GM12878 (cell line): ENCODE measurements around the gene CARF. TPM values are rescaled to one million over a fixed set of nuclear protein-coding genes. Genes with fewer than 3 reads are reported as not detected.

ENCODE experiments used
- ATAC-seq: fragments of 200-7000 bp; cut with Tn5 transposase; 3 replicates; pipeline ENCODE4 v1.9.1; 2020; ENCODE audit warnings: mild to moderate bottlenecking, moderate library complexity
- BruUV-seq: library from RNA; stranded (reverse); fragments of 400-500 nt; replicated peaks from 2 replicates; lab custom pipeline; 2021; lab: Mats Ljungman, UMichigan
- CTCF ChIA-PET: fragments of 300-600 bp; sonication (Branson Sonifier 250); formaldehyde crosslinking; extraction: SDS; loops from one replicate; lab custom pipeline; 2021; ENCODE audit warnings: inconsistent platforms; lab: Yijun Ruan, JAX
- POLR2A ChIA-PET: fragments of 350-600 bp; formaldehyde crosslinking; extraction: SDS; loops from one replicate; lab custom pipeline; 2021; ENCODE audit warnings: inconsistent platforms; lab: Charles Lee
- RAD21 ChIA-PET: fragments of 300-600 bp; sonication (Branson Sonifier 250); formaldehyde crosslinking; loops from one replicate; lab custom pipeline; 2023; ENCODE audit warnings: antibody characterized with exemption; ENCODE audit not compliant: unreplicated experiment; lab: Charles Lee
- SMC1A ChIA-PET: fragments of 300-600 bp; sonication (Branson Sonifier 250); formaldehyde crosslinking; loops from one replicate; lab custom pipeline; 2023; ENCODE audit not compliant: unreplicated experiment, uncharacterized antibody; lab: Charles Lee
- DNase-seq: peaks from one replicate; pipeline ENCODE4 v3.0.0-alpha.2; 2011; ENCODE audit warnings: low read depth, low spot score
- FAIRE-seq: peaks from 3 replicates; lab custom pipeline; 2011; peaks lifted over from hg19 to GRCh38; lab: Jason Lieb, UNC
- H2AFZ ChIP-seq: 2 replicates; pipeline ENCODE4 v1.6.0; 2011; ENCODE audit warnings: low read depth, low read length, control low read depth; ENCODE audit not compliant: control insufficient read depth
- H3K27ac ChIP-seq: 2 replicates; pipeline ENCODE4 v1.5.1; 2011; ENCODE audit warnings: control low read depth; ENCODE audit not compliant: control insufficient read depth, insufficient read depth
- H3K27me3 ChIP-seq, 2 experiments: replicated peaks in 1 of 2; 2 replicates each; pipeline versions ENCODE4 v1.6.0 to v1.6.1; 2011; ENCODE audit warnings: low read length in 1 of 2; ENCODE audit not compliant: control insufficient read depth in 2 of 2, insufficient read depth in 2 of 2
- H3K36me3 ChIP-seq, 2 experiments: 2 replicates each; pipeline ENCODE4 v1.5.1; 2011; ENCODE audit warnings: low read length in 1 of 2; ENCODE audit not compliant: control insufficient read depth in 2 of 2, insufficient read depth in 2 of 2
- H3K4me1 ChIP-seq: 2 replicates; pipeline ENCODE4 v1.6.1; 2011; ENCODE audit warnings: mild to moderate bottlenecking, low read length, moderate library complexity, mixed read lengths; ENCODE audit not compliant: control insufficient read depth, insufficient read depth
- H3K4me2 ChIP-seq: 2 replicates; pipeline ENCODE4 v1.6.0; 2011; ENCODE audit warnings: control low read depth; ENCODE audit not compliant: control insufficient read depth, insufficient read depth
- H3K4me3 ChIP-seq: fragments of 200-600 bp; sonication (generic); 2 replicates; pipeline ENCODE4 v1.5.1; 2016
- H3K79me2 ChIP-seq: 2 replicates; pipeline ENCODE4 v1.6.0; 2011; ENCODE audit warnings: low read length; ENCODE audit not compliant: control insufficient read depth, insufficient read depth
- H3K9ac ChIP-seq: 2 replicates; pipeline ENCODE4 v1.8.0; 2011; ENCODE audit warnings: low read length, control low read depth, mixed read lengths; ENCODE audit not compliant: control insufficient read depth, insufficient read depth
- H3K9me3 ChIP-seq: replicated peaks from 3 replicates; pipeline ENCODE4 v1.5.1; 2011; ENCODE audit warnings: mild to moderate bottlenecking, low read length; ENCODE audit not compliant: control insufficient read depth, insufficient read depth
- H4K20me1 ChIP-seq: 2 replicates; pipeline ENCODE4 v1.6.0; 2011; ENCODE audit not compliant: control insufficient read depth, insufficient read depth
- ASH2L ChIP-seq: fragments of 300-600, 200-600 bp; sonication (generic); IDR thresholded peaks from 2 replicates; pipeline ENCODE4 v1.6.1; 2017; ENCODE audit warnings: low read depth, mild to moderate bottlenecking, borderline replicate concordance
- CREM ChIP-seq: IDR thresholded peaks from 2 replicates; pipeline ENCODE4 v1.6.1; 2014; ENCODE audit warnings: antibody characterized with exemption, low read depth
- ETV6 ChIP-seq, 2 experiments: fragments of 450-650 bp in 1 of 2; IDR thresholded peaks in 1 of 2; conservative IDR thresholded peaks in 1 of 2; 2 replicates each; pipeline ENCODE4 v1.6.1; 2014; ENCODE audit warnings: antibody characterized with exemption in 1 of 2, borderline replicate concordance in 1 of 2, low read depth in 1 of 2, mild to moderate bottlenecking in 1 of 2, moderate library complexity in 1 of 2
- EZH2 ChIP-seq: IDR thresholded peaks from 2 replicates; pipeline ENCODE4 v1.6.1; 2012; ENCODE audit warnings: low read depth, mild to moderate bottlenecking, control low read depth, inconsistent platforms, low read length, borderline replicate concordance; ENCODE audit not compliant: control insufficient read depth
- FOXM1 ChIP-seq: IDR thresholded peaks from 2 replicates; pipeline ENCODE4 v1.6.1; 2012; ENCODE audit warnings: low read depth, mild to moderate bottlenecking, inconsistent platforms, low read length, moderate library complexity
- POLR2A ChIP-seq: IDR thresholded peaks from 2 replicates; pipeline ENCODE4 v1.6.1; 2011; ENCODE audit warnings: low read depth, mild to moderate bottlenecking, low read length
- RFX5 ChIP-seq: IDR thresholded peaks from 2 replicates; pipeline ENCODE4 v1.6.1; 2011; ENCODE audit warnings: low read depth, low read length, improper control_type of control experiment
- SUPT20H ChIP-seq: IDR thresholded peaks from 2 replicates; pipeline ENCODE4 v1.6.1; 2011; ENCODE audit warnings: low read depth, mild to moderate bottlenecking, low read length, moderate library complexity, borderline replicate concordance; ENCODE audit not compliant: control insufficient read depth
- SUZ12 ChIP-seq: fragments of 200-600 bp; sonication (generic); IDR thresholded peaks from one replicate; pipeline ENCODE4 v1.6.1; 2018; ENCODE audit warnings: antibody characterized with exemption, mild to moderate bottlenecking; ENCODE audit not compliant: unreplicated experiment
- TAF1 ChIP-seq: IDR thresholded peaks from 2 replicates; pipeline ENCODE4 v1.6.1; 2011; ENCODE audit warnings: mild to moderate bottlenecking, low read depth, low read length, borderline replicate concordance
- TBL1XR1 ChIP-seq: IDR thresholded peaks from 2 replicates; pipeline ENCODE4 v1.6.1; 2012; ENCODE audit warnings: low read depth, low read length, improper control_type of control experiment
- ZBED1 ChIP-seq: IDR thresholded peaks from 2 replicates; pipeline ENCODE4 v1.6.1; 2016; ENCODE audit warnings: borderline replicate concordance
- WGBS: methylation state at CpG from one replicate; pipeline ENCODE4 v1.1.6; 2016; ENCODE audit warnings: low lambda C conversion rate; ENCODE audit not compliant: insufficient replicate concordance, insufficient coverage; ENCODE audit errors: missing lambda C conversion rate; 5-methylcytosine and 5-hydroxymethylcytosine counted together
- in situ Hi-C: fragments of 300-500 bp; cut with MboI; formaldehyde crosslinking; loops from 9 replicates; pipeline ENCODE4 v1.14.3; 2018; ENCODE audit warnings: mixed read lengths
- intact Hi-C: fragments of 100-400 bp; cut with micrococcal nuclease; formaldehyde crosslinking; loops from one replicate; pipeline ENCODE4 v1.14.2; 2022; ENCODE audit not compliant: unreplicated experiment
- polyA plus RNA-seq, 11 experiments: library from polyadenylated mRNA; depleted of rRNA in 4 of 11; unstranded in 6 of 11; stranded (reverse) in 5 of 11; fragments of >200 nt; fragmentation: Nextera tagmentation in 4 of 11; fragmentation: Illumina TruSeq in 1 of 11; extraction: Ambion mirVana in 4 of 11; extraction: Trizol in 1 of 11; gene quantifications; 1 replicate in 1 of 11; 2 replicates in 10 of 11; pipeline versions ENCODE4 v1.2.1 to v1.2.3, GENCODE V29; 2011 to 2016; ENCODE audit warnings: inconsistent platforms in 2 of 11, missing spikeins in 2 of 11, low read depth in 1 of 11
- total RNA-seq, 4 experiments: library from RNA; depleted of rRNA in 3 of 4; stranded (reverse); fragments of >200 nt in 3 of 4; fragmentation: Illumina TruSeq in 1 of 4; extraction: Trizol in 1 of 4; gene quantifications; 2 replicates each; pipeline versions ENCODE4 v1.2.1 to v1.2.3, GENCODE V29; 2013 to 2021
- TF ChIP-seq, protein P1 (sequence below), 3 experiments: IDR thresholded peaks in 2 of 3; conservative IDR thresholded peaks in 1 of 3; 2 replicates each; pipeline ENCODE4 v1.5.1; 2011; ENCODE audit warnings: low read depth in 3 of 3, low read length in 3 of 3, mild to moderate bottlenecking in 3 of 3, control low read depth in 2 of 3, moderate library complexity in 2 of 3, inconsistent platforms in 1 of 3, mixed read lengths in 1 of 3; ENCODE audit not compliant: control insufficient read depth in 2 of 3, insufficient read depth in 1 of 3; ENCODE audit errors: extremely low read depth in 1 of 3
- TF ChIP-seq, protein P2 (sequence below): fragments of 450-650 bp; IDR thresholded peaks from 2 replicates; pipeline ENCODE4 v1.6.1; 2018; ENCODE audit warnings: borderline replicate concordance, mild to moderate bottlenecking; ENCODE audit not compliant: partially characterized antibody

The CARF gene
- total and polyA plus RNA-seq, 10 of the 15 experiments (the other 5 are each of a cell fraction or from before 2014, with no cell fraction given): 1.8 to 11.5 (median 6.9) TPM

DNA sequence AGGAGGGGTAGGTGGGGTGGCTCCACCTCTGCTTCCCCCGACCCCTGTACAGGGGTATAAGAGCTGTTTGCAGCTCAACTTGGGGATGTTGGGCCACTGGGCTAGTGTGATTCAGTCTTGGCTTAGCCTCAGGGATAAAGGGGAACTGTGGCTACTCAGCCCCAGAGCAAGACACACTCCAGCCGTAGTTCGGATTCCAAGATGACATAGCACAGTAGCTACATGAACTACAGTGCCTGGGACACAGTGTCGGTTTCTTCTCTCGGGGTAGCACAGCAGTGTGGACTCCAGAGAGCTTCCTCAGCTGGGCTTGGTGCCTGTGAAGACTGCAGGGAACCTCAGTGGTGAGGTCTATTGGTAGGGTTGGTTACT lies 21.1 kb downstream of the CARF start (continued):
- TF ChIP-seq, protein P1, sequence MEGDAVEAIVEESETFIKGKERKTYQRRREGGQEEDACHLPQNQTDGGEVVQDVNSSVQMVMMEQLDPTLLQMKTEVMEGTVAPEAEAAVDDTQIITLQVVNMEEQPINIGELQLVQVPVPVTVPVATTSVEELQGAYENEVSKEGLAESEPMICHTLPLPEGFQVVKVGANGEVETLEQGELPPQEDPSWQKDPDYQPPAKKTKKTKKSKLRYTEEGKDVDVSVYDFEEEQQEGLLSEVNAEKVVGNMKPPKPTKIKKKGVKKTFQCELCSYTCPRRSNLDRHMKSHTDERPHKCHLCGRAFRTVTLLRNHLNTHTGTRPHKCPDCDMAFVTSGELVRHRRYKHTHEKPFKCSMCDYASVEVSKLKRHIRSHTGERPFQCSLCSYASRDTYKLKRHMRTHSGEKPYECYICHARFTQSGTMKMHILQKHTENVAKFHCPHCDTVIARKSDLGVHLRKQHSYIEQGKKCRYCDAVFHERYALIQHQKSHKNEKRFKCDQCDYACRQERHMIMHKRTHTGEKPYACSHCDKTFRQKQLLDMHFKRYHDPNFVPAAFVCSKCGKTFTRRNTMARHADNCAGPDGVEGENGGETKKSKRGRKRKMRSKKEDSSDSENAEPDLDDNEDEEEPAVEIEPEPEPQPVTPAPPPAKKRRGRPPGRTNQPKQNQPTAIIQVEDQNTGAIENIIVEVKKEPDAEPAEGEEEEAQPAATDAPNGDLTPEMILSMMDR (IDR thresholded peaks at IDR 0.05 in 2 of 3, conservative IDR thresholded peaks at IDR 0.05 in 1 of 3; ENCODE audit: control insufficient read depth in 2 of 3, extremely low read depth in 1 of 3, insufficient read depth in 1 of 3, low read depth in 3 of 3, low read length in 3 of 3): no peak

DNA sequence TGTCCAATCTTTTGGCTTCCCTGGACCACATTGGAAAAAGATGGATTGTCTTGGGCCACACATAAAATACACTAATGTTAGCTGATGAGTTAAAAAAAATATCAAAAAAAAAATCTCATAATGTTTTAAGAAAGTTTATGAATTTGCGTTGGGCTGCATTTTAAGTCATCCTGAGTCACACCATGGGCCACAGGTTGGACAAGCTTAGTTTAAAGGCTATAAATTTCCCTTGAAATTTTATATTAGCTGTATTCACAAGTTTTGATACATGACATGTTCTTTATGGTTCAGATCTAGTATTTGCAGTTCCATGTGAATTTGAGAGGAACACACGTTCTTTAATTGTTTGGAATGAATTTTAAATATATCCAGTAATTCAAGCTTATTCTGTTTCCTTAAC lies 21.9 kb downstream of the CARF start:
- Histone ChIP-seq H3K4me3 (no peak overlapping the region), H4K20me1 (no peaks in the 10 kb centered on the region), H2AFZ (no peak overlapping the region), H3K4me1 (no peaks in the 10 kb centered on the region), H3K9ac (no peak overlapping the region), H3K9me3 (no peaks in the 10 kb centered on the region), H3K27me3 (no peaks in the 10 kb centered on the region), H3K4me2 (no peak overlapping the region), H3K79me2 (no peaks in the 10 kb centered on the region), H3K27ac (no peak overlapping the region), H3K36me3 (no peaks in the 10 kb centered on the region; a peak in 1 of 4 replicates)
- ChIA-PET SMC1A (interaction anchor here (0.9 to 1.2 kb wide), 3 partner anchors 8 to 43 kb away, joined by 3 to 5 read pairs (median 4); no protein-coding TSS in a partner anchor), RAD21 (no interaction called here), POLR2A (interaction anchor here (0.6 kb wide), 1 partner anchor 426 kb away, joined by 3 read pairs; no protein-coding TSS in a partner anchor), CTCF (no interaction called here)
- BruUV-seq: no TSS peak
- intact Hi-C loops (no loop called here), in situ Hi-C loops (no loop called here)
- no peak for ATAC-seq
- 93% methylated on average over 2 of the region's 2 CpGs for WGBS
- FAIRE-seq: no peak
- no peak for DNase-seq
- TF ChIP-seq TBL1XR1 (no peak), RFX5 (no peak), EZH2 (no peak), TAF1 (no peak), ZBED1 (no peak), SUPT20H (no peak), ASH2L (no peak), POLR2A (no peak), CREM (no peak), FOXM1 (no peak), ETV6 (conservative IDR thresholded peaks at IDR 0.05 in 1 of 2, IDR thresholded peaks at IDR 0.05 in 1 of 2; ENCODE audit: borderline replicate concordance in 1 of 2, low read depth in 1 of 2) (no peak), SUZ12 (no peak)
- TF ChIP-seq, protein P2, sequence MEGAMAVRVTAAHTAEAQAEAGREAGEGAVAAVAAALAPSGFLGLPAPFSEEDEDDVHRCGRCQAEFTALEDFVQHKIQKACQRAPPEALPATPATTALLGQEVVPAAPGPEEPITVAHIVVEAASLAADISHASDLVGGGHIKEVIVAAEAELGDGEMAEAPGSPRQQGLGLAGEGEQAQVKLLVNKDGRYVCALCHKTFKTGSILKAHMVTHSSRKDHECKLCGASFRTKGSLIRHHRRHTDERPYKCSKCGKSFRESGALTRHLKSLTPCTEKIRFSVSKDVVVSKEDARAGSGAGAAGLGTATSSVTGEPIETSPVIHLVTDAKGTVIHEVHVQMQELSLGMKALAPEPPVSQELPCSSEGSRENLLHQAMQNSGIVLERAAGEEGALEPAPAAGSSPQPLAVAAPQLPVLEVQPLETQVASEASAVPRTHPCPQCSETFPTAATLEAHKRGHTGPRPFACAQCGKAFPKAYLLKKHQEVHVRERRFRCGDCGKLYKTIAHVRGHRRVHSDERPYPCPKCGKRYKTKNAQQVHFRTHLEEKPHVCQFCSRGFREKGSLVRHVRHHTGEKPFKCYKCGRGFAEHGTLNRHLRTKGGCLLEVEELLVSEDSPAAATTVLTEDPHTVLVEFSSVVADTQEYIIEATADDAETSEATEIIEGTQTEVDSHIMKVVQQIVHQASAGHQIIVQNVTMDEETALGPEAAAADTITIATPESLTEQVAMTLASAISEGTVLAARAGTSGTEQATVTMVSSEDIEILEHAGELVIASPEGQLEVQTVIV: no peak
